Caco-2 (cell line): ENCODE results near the gene CDR2. TPM values are rescaled to one million over a fixed set of nuclear protein-coding genes. Genes with fewer than 3 reads are reported as not detected.
A peak's percentile ranks its signal among the peaks of the same experiment; 100 is the strongest.

ENCODE experiments used
- Bru-seq: library from RNA; stranded (reverse); fragments of 400-500 nt; gene quantifications from one replicate; lab custom pipeline; 2021; lab: Mats Ljungman, UMichigan
- BruChase-seq, 2 experiments: library from RNA; stranded (reverse); fragments of 400-500 nt; gene quantifications; one replicate each; lab custom pipeline; 2021; lab: Mats Ljungman, UMichigan
- BruUV-seq: library from RNA; stranded (reverse); fragments of 400-500 nt; replicated peaks from 2 replicates; lab custom pipeline; 2021; lab: Mats Ljungman, UMichigan
- CTCF ChIA-PET: fragments of 300-600 bp; sonication (Branson Sonifier 250); formaldehyde crosslinking; loops from one replicate; lab custom pipeline; 2022; ENCODE audit warnings: antibody characterized with exemption; lab: Charles Lee
- POLR2A ChIA-PET: fragments of 300-600 bp; sonication (Branson Sonifier 250); formaldehyde crosslinking; loops from one replicate; lab custom pipeline; 2022; ENCODE audit warnings: antibody characterized with exemption; lab: Charles Lee
- DNase-seq, 2 experiments: peaks; one replicate each; pipeline versions ENCODE4 v3.0.0 to v3.0.0-alpha.2; 2020 to 2022
- H3K27me3 ChIP-seq: replicated peaks from 2 replicates; pipeline ENCODE4 v1.6.0; 2011; ENCODE audit warnings: low read length; ENCODE audit not compliant: control insufficient read depth, insufficient read depth
- H3K36me3 ChIP-seq: 2 replicates; pipeline ENCODE4 v1.5.1; 2011; ENCODE audit warnings: low read length; ENCODE audit not compliant: control insufficient read depth, insufficient read depth
- H3K4me1 ChIP-seq: fragments of 250-450 bp; sonication (Bioruptor Pico); 2 replicates; pipeline ENCODE4 v1.5.1; 2020; ENCODE audit warnings: mild to moderate bottlenecking
- H3K4me3 ChIP-seq: 2 replicates; pipeline ENCODE4 v1.5.1; 2011; ENCODE audit warnings: low read depth, mild to moderate bottlenecking, control low read depth, low read length
- H3K9me3 ChIP-seq: fragments of 250-450 bp; sonication (Bioruptor Pico); 2 replicates; pipeline ENCODE4 v1.5.1; 2020; ENCODE audit warnings: mild to moderate bottlenecking, moderate library complexity
- H3K27ac Mint-ChIP-seq: one replicate; pipeline ENCODE4 v1.8.0; 2022; ENCODE audit warnings: mixed read lengths; ENCODE audit not compliant: unreplicated experiment
- H3K27me3 Mint-ChIP-seq: one replicate; pipeline ENCODE4 v1.8.0; 2022; ENCODE audit warnings: mixed read lengths; ENCODE audit not compliant: insufficient read depth, unreplicated experiment
- H3K36me3 Mint-ChIP-seq: one replicate; pipeline ENCODE4 v1.8.0; 2022; ENCODE audit warnings: mild to moderate bottlenecking, mixed read lengths; ENCODE audit not compliant: insufficient read depth, unreplicated experiment
- H3K4me1 Mint-ChIP-seq: one replicate; pipeline ENCODE4 v1.8.0; 2022; ENCODE audit warnings: low read depth, mixed read lengths; ENCODE audit not compliant: unreplicated experiment
- H3K4me3 Mint-ChIP-seq: one replicate; pipeline ENCODE4 v1.8.0; 2022; ENCODE audit warnings: mild to moderate bottlenecking, moderate library complexity, mixed read lengths; ENCODE audit not compliant: unreplicated experiment
- H3K9me3 Mint-ChIP-seq: one replicate; pipeline ENCODE4 v1.8.0; 2022; ENCODE audit warnings: mixed read lengths; ENCODE audit not compliant: unreplicated experiment
- CTCF ChIP-seq, 2 experiments: fragments of 200-600 bp in 1 of 2; IDR thresholded peaks; 1 replicate in 1 of 2; 2 replicates in 1 of 2; pipeline versions ENCODE4 v1.5.1 to v1.8.0; 2011 to 2022; ENCODE audit warnings: antibody characterized with exemption in 1 of 2, control low read depth in 1 of 2, inconsistent platforms in 1 of 2, low read depth in 1 of 2, low read length in 1 of 2, mild to moderate bottlenecking in 1 of 2, moderate library complexity in 1 of 2; ENCODE audit not compliant: insufficient read depth in 1 of 2, severe bottlenecking in 1 of 2, unreplicated experiment in 1 of 2
- intact Hi-C: fragments of 100-400 bp; cut with micrococcal nuclease; formaldehyde crosslinking; loops from one replicate; pipeline ENCODE4 v1.10.0; 2022; ENCODE audit not compliant: unreplicated experiment
- long read RNA-seq: library from polyadenylated mRNA; stranded (forward); transcript quantifications from one replicate; pipeline ENCODE4 v2.0.0, GENCODE V29; 2022
- total RNA-seq: library from RNA; stranded (reverse); gene quantifications from 2 replicates; pipeline ENCODE4 v1.2.3, GENCODE V29; 2022

CDR2 gene
- total RNA-seq (24.3 and 31.0 TPM in 2 replicates), Bru-seq, nascent RNA (percentile 89 among the genes with signal in this experiment), BruChase-seq, experiment 1, labeled RNA remaining after a 2-hour chase (percentile 86 among the genes with signal in this experiment), BruChase-seq, experiment 2, labeled RNA remaining after a 6-hour chase (percentile 80 among the genes with signal in this experiment)
- long read RNA-seq, transcript CDR2-201 (5 exons, 2,702 nt) = major isoform, 24 of 35 reads
- long read RNA-seq, partial matches to known transcripts = 4 of 35 reads
- long read RNA-seq, other reads (novel, unspliced or antisense) = 5 of 35 reads

DNA sequence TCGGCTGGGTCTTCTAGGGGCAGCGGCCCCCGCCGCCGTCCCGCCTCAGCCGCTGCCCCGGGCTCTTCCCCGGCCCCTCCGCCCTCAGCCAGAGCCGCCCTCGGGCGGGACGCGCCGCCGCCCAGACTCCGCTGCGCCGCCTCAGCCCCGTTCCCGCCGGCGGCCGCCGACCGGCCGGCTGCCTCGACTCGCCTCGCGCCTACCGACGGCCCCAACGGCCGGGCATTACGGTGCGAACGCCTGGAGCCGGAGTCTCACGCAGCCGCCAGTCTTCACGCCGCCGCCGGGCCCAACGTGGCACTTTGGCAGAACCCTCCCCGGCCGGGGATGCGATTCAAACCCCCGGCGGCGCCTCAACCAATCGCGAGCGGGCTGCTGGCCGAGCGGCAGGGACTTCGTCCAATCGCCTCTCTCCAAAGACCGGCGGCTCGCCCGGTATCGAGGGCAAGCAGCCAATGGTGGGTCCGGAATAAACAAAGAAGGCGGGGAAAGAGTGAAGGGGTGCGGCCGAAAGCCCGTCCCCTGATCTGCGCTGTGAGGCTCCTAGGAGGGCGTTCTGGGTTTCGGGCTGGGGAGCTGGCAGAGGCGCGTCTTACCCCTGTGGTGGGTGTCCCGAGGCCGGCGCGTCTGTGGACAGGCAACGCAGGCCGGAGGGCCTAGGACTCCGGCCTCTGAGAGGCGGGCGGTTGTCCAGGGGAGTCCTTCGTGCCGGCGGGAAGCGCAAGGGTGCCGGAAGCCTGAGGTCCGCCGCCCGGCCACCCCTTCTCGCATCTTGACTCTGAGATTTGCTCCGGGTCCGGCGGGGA is at the start of gene CDR2:
Gene CDR2 (minus strand): TSS at position 309 of the 806 bp plus-strand sequence. CDS start 310 bp downstream, outside the sequence.
- peak within 1 kb of the TSS; percentile 99 for H3K4me3 Mint-ChIP-seq
- POLR2A ChIA-PET = interaction anchor here (0.9 to 1.1 kb wide), 2 partner anchors 21 to 77 kb away, joined by 3 to 5 read pairs; partner anchors contain the start of gene POLR3E
- no peaks in the 10 kb centered on the region for H3K27me3 ChIP-seq
- peak within 1 kb of the TSS; percentile 96 for H3K27ac Mint-ChIP-seq
- H3K4me3 ChIP-seq = peak within 1 kb of the TSS; percentile 67
- peak; percentile 97 to 98 for DNase-seq
- no peaks in the 10 kb centered on the region for H3K9me3 ChIP-seq
- no peak for TF ChIP-seq CTCF (IDR thresholded peaks at IDR 0.05; ENCODE audit: insufficient read depth in 1 of 2, low read depth in 1 of 2, low read length in 1 of 2, severe bottlenecking in 1 of 2, unreplicated experiment in 1 of 2)
- H3K27me3 Mint-ChIP-seq = no peaks in the 10 kb centered on the region
- intact Hi-C loops = no loop called here
- no TSS peak for BruUV-seq
- H3K36me3 ChIP-seq = no peaks in the 10 kb centered on the region
- H3K36me3 Mint-ChIP-seq = peaks cover 30% of the 10 kb centered on the region
- H3K9me3 Mint-ChIP-seq = no peaks in the 10 kb centered on the region
- CTCF ChIA-PET = interaction anchor here (0.9 to 1.7 kb wide), 2 partner anchors 16 to 53 kb away, joined by 3 to 5 read pairs; no protein-coding TSS in a partner anchor
- H3K4me1 ChIP-seq = peaks cover 32% of the 10 kb centered on the region
- H3K4me1 Mint-ChIP-seq = peaks cover 15% of the 10 kb centered on the region

DNA sequence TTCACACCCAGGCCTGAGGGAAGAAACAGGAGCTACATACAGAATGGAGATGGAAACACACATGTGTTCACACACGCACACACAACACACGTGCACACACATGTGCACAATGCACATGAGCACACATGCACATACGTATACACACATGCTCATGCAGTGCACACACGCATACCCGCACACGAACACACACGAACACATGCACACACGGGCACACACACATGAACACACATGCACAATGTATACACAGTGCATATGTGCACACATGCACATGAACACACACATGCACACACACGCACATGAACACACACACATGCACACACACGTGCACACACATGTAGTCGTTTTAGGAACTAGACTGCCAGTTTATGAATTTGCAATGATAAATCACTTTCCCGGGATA is 49.3 kb upstream of the CDR2 start:
- Mint-ChIP-seq H3K27me3 (no peaks in the 10 kb centered on the region), H3K36me3 (peaks cover 10% of the 10 kb centered on the region), H3K4me1 (no peaks in the 10 kb centered on the region), H3K27ac (no peak overlapping the region), H3K4me3 (no peak overlapping the region), H3K9me3 (peaks cover 9% of the 10 kb centered on the region)
- DNase-seq = no peak
- ChIA-PET CTCF (no interaction called here), POLR2A (no interaction called here)
- Histone ChIP-seq H3K4me3 (no peak overlapping the region), H3K36me3 (no peaks in the 10 kb centered on the region), H3K9me3 (no peaks in the 10 kb centered on the region), H3K4me1 (no peaks in the 10 kb centered on the region), H3K27me3 (no peaks in the 10 kb centered on the region)
- intact Hi-C loops = no loop called here
- TF ChIP-seq CTCF (IDR thresholded peaks at IDR 0.05; ENCODE audit: insufficient read depth in 1 of 2, low read depth in 1 of 2, low read length in 1 of 2, severe bottlenecking in 1 of 2, unreplicated experiment in 1 of 2) = no peak
- no TSS peak for BruUV-seq

DNA sequence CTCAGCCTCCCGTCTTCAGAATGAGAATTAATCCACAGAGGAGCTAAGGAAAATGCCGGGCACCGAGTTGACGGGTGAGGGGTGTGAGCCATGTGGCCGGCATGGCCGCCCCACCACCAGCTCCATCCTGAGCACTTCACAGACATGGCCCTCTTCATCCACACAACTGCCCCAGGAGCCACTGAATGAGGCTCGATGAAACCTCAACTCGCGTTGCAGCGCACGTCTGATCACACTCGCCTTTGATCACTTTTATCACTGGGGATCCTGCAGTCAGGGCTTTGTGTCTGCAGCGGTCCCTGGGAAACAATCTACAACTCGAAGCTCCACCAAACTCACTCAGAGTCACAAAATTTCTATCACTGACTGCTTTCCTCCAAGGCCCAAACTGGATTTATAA is 46.7 kb upstream of the CDR2 start:
- Histone ChIP-seq H3K36me3 (no peaks in the 10 kb centered on the region), H3K4me1 (no peaks in the 10 kb centered on the region), H3K9me3 (no peaks in the 10 kb centered on the region), H3K4me3 (no peak overlapping the region), H3K27me3 (no peaks in the 10 kb centered on the region)
- Mint-ChIP-seq H3K4me3 (no peak overlapping the region), H3K27me3 (no peaks in the 10 kb centered on the region), H3K27ac (no peak overlapping the region), H3K4me1 (no peaks in the 10 kb centered on the region), H3K36me3 (peaks cover 10% of the 10 kb centered on the region), H3K9me3 (peaks cover 9% of the 10 kb centered on the region)
- TF ChIP-seq CTCF (IDR thresholded peaks at IDR 0.05; ENCODE audit: insufficient read depth in 1 of 2, low read depth in 1 of 2, low read length in 1 of 2, severe bottlenecking in 1 of 2, unreplicated experiment in 1 of 2) = no peak
- BruUV-seq = no TSS peak
- CTCF ChIA-PET = no interaction called here
- no peak for DNase-seq
- intact Hi-C loops = no loop called here
- POLR2A ChIA-PET = no interaction called here
